ENCODE results near the gene INSIG1.

DNA sequence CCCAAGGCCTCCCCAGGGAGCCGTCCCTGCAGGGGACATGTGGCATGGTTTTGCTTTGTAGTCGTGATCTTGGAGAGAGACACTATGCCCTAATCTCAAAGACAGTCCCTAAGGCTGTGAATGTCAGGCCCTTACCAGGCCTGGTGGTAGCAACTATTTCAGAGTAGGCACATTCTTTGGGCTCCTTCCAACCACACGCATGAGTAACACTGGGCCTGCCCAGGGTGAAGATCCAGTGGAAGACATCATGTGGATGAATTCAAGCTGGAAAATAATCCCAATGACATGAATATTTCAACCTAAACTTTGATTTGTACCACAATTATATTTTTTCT is 39.5 kb upstream of the INSIG1 start:
- TF ChIP-seq, protein P1, sequence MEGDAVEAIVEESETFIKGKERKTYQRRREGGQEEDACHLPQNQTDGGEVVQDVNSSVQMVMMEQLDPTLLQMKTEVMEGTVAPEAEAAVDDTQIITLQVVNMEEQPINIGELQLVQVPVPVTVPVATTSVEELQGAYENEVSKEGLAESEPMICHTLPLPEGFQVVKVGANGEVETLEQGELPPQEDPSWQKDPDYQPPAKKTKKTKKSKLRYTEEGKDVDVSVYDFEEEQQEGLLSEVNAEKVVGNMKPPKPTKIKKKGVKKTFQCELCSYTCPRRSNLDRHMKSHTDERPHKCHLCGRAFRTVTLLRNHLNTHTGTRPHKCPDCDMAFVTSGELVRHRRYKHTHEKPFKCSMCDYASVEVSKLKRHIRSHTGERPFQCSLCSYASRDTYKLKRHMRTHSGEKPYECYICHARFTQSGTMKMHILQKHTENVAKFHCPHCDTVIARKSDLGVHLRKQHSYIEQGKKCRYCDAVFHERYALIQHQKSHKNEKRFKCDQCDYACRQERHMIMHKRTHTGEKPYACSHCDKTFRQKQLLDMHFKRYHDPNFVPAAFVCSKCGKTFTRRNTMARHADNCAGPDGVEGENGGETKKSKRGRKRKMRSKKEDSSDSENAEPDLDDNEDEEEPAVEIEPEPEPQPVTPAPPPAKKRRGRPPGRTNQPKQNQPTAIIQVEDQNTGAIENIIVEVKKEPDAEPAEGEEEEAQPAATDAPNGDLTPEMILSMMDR (IDR thresholded peaks at IDR 0.05), result no peak
- no peak for TF ChIP-seq POLR2A (IDR thresholded peaks at IDR 0.05)

Measured in Peyer's patch (tissue), 4 donors.